ENCODE measurements around the gene U2AF2. TPM values are rescaled to one million over a fixed set of nuclear protein-coding genes. Genes with fewer than 3 reads are reported as not detected.

Gene U2AF2
- total RNA-seq, 4 donors from 2014 or later: 78.8 to 149 (median 106) TPM

- intact Hi-C loops (cut with DNase I; ENCODE audit: low total_unique reads): loop anchor here (5.0 kb wide), 1 partner anchor 836 kb away; the partner anchor contains the start of gene ZNF471
- no peak for DNase-seq (ENCODE audit: low spot score in 2 of 2)
- WGBS, 2 donors: 72 to 74% methylated on average over 2 of the region's 2 CpGs
- no peak overlapping the region for H3K4me3 ChIP-seq (ENCODE audit: low read depth, poor library complexity, severe bottlenecking)
- TF ChIP-seq POLR2A (IDR thresholded peaks at IDR 0.05): no peak
- TF ChIP-seq CTCF (IDR thresholded peaks at IDR 0.05): no peak
Measured at GRCh38 chr19:55671054-55671378, 16.2 kb downstream of the U2AF2 start.

- intact Hi-C loops (cut with DNase I; ENCODE audit: low total_unique reads): loop anchor here (5.0 kb wide), 1 partner anchor 835 kb away; the partner anchor contains the start of gene ZNF471
- TF ChIP-seq CTCF (IDR thresholded peaks at IDR 0.05): no peak
- H3K4me3 ChIP-seq (ENCODE audit: low read depth, poor library complexity, severe bottlenecking): no peak overlapping the region
- 83 to 87% methylated on average over 5 of the region's 5 CpGs for WGBS, 2 donors
- DNase-seq (ENCODE audit: low spot score in 2 of 2): no peak
Measured at GRCh38 chr19:55672418-55672817, 17.6 kb downstream of the U2AF2 start.

- intact Hi-C loops (cut with DNase I; ENCODE audit: low total_unique reads): loop anchor here (5.0 kb wide), 1 partner anchor 834 kb away; the partner anchor contains the start of gene ZNF471
- DNase-seq (ENCODE audit: low spot score in 2 of 2): no peak
- no peak overlapping the region for H3K4me3 ChIP-seq (ENCODE audit: low read depth, poor library complexity, severe bottlenecking)
- WGBS, 2 donors: 79 to 80% methylated on average over 9 of the region's 9 CpGs
- TF ChIP-seq POLR2A (IDR thresholded peaks at IDR 0.05) (no peak), CTCF (IDR thresholded peaks at IDR 0.05) (no peak)
Measured at GRCh38 chr19:55673465-55673864, 18.6 kb downstream of the U2AF2 start.

GRCh38 chr19:55673889-55674288, 19.1 kb downstream of the U2AF2 start:
- no peak overlapping the region for H3K4me3 ChIP-seq (ENCODE audit: low read depth, poor library complexity, severe bottlenecking)
- WGBS, 2 donors: 75 to 76% methylated on average over 15 of the region's 15 CpGs

GRCh38 chr19:55674459-55674840, 19.6 kb downstream of the U2AF2 start:
- TF ChIP-seq CTCF (IDR thresholded peaks at IDR 0.05) (no peak), POLR2A (IDR thresholded peaks at IDR 0.05) (no peak)
- WGBS, 2 donors: 22% methylated on average over 17 of the region's 17 CpGs
- peak overlapping the region; percentile 97 for H3K4me3 ChIP-seq (ENCODE audit: low read depth, poor library complexity, severe bottlenecking)
- intact Hi-C loops (cut with DNase I; ENCODE audit: low total_unique reads): loop anchor here (5.0 kb wide), 1 partner anchor 833 kb away; the partner anchor contains the start of gene ZNF471
- no peak for DNase-seq (ENCODE audit: low spot score in 2 of 2)

More at GRCh38 chr19:55673889-55674288, 19.1 kb downstream of the U2AF2 start:
- no peak for DNase-seq (ENCODE audit: low spot score in 2 of 2)
- intact Hi-C loops (cut with DNase I; ENCODE audit: low total_unique reads): loop anchor here (5.0 kb wide), 1 partner anchor 833 kb away; the partner anchor contains the start of gene ZNF471
- TF ChIP-seq POLR2A (IDR thresholded peaks at IDR 0.05) (no peak), CTCF (IDR thresholded peaks at IDR 0.05) (no peak)

All from lower leg skin (tissue), 4 donors.